Caco-2 (cell line): Measurements from ENCODE around the gene TBX21. TPM values are rescaled to one million over a fixed set of nuclear protein-coding genes. Genes with fewer than 3 reads are reported as not detected.
A peak's percentile ranks its signal among the peaks of the same experiment; 100 is the strongest.

ENCODE experiments used
- BruUV-seq: library from RNA; stranded (reverse); fragments of 400-500 nt; replicated peaks from 2 replicates; lab custom pipeline; 2021; lab: Mats Ljungman, UMichigan
- CTCF ChIA-PET: fragments of 300-600 bp; sonication (Branson Sonifier 250); formaldehyde crosslinking; loops from one replicate; lab custom pipeline; 2022; ENCODE audit warnings: antibody characterized with exemption; lab: Charles Lee
- POLR2A ChIA-PET: fragments of 300-600 bp; sonication (Branson Sonifier 250); formaldehyde crosslinking; loops from one replicate; lab custom pipeline; 2022; ENCODE audit warnings: antibody characterized with exemption; lab: Charles Lee
- DNase-seq, 2 experiments: peaks; one replicate each; pipeline versions ENCODE4 v3.0.0 to v3.0.0-alpha.2; 2020 to 2022
- H3K27me3 ChIP-seq: replicated peaks from 2 replicates; pipeline ENCODE4 v1.6.0; 2011; ENCODE audit warnings: low read length; ENCODE audit not compliant: control insufficient read depth, insufficient read depth
- H3K36me3 ChIP-seq: 2 replicates; pipeline ENCODE4 v1.5.1; 2011; ENCODE audit warnings: low read length; ENCODE audit not compliant: control insufficient read depth, insufficient read depth
- H3K4me1 ChIP-seq: fragments of 250-450 bp; sonication (Bioruptor Pico); 2 replicates; pipeline ENCODE4 v1.5.1; 2020; ENCODE audit warnings: mild to moderate bottlenecking
- H3K4me3 ChIP-seq: 2 replicates; pipeline ENCODE4 v1.5.1; 2011; ENCODE audit warnings: low read depth, mild to moderate bottlenecking, control low read depth, low read length
- H3K9me3 ChIP-seq: fragments of 250-450 bp; sonication (Bioruptor Pico); 2 replicates; pipeline ENCODE4 v1.5.1; 2020; ENCODE audit warnings: mild to moderate bottlenecking, moderate library complexity
- H3K27ac Mint-ChIP-seq: one replicate; pipeline ENCODE4 v1.8.0; 2022; ENCODE audit warnings: mixed read lengths; ENCODE audit not compliant: unreplicated experiment
- H3K27me3 Mint-ChIP-seq: one replicate; pipeline ENCODE4 v1.8.0; 2022; ENCODE audit warnings: mixed read lengths; ENCODE audit not compliant: insufficient read depth, unreplicated experiment
- H3K36me3 Mint-ChIP-seq: one replicate; pipeline ENCODE4 v1.8.0; 2022; ENCODE audit warnings: mild to moderate bottlenecking, mixed read lengths; ENCODE audit not compliant: insufficient read depth, unreplicated experiment
- H3K4me1 Mint-ChIP-seq: one replicate; pipeline ENCODE4 v1.8.0; 2022; ENCODE audit warnings: low read depth, mixed read lengths; ENCODE audit not compliant: unreplicated experiment
- H3K4me3 Mint-ChIP-seq: one replicate; pipeline ENCODE4 v1.8.0; 2022; ENCODE audit warnings: mild to moderate bottlenecking, moderate library complexity, mixed read lengths; ENCODE audit not compliant: unreplicated experiment
- H3K9me3 Mint-ChIP-seq: one replicate; pipeline ENCODE4 v1.8.0; 2022; ENCODE audit warnings: mixed read lengths; ENCODE audit not compliant: unreplicated experiment
- CTCF ChIP-seq, 2 experiments: fragments of 200-600 bp in 1 of 2; IDR thresholded peaks; 1 replicate in 1 of 2; 2 replicates in 1 of 2; pipeline versions ENCODE4 v1.5.1 to v1.8.0; 2011 to 2022; ENCODE audit warnings: antibody characterized with exemption in 1 of 2, control low read depth in 1 of 2, inconsistent platforms in 1 of 2, low read depth in 1 of 2, low read length in 1 of 2, mild to moderate bottlenecking in 1 of 2, moderate library complexity in 1 of 2; ENCODE audit not compliant: insufficient read depth in 1 of 2, severe bottlenecking in 1 of 2, unreplicated experiment in 1 of 2
- intact Hi-C: fragments of 100-400 bp; cut with micrococcal nuclease; formaldehyde crosslinking; loops from one replicate; pipeline ENCODE4 v1.10.0; 2022; ENCODE audit not compliant: unreplicated experiment
- total RNA-seq: library from RNA; stranded (reverse); gene quantifications from 2 replicates; pipeline ENCODE4 v1.2.3, GENCODE V29; 2022

Gene TBX21
- total RNA-seq, 1 experiment from 2014 or later, result not detected

GRCh38 chr17:47731396-47731795, 1.6 kb upstream of the TBX21 start:
- peaks cover 48% of the 10 kb centered on the region for H3K27me3 Mint-ChIP-seq
- peaks cover 7% of the 10 kb centered on the region for H3K4me1 Mint-ChIP-seq
- Histone ChIP-seq H3K4me3 (no peak overlapping the region), H3K27me3 (peaks cover 18% of the 10 kb centered on the region), H3K9me3 (no peaks in the 10 kb centered on the region), H3K4me1 (peaks cover 9% of the 10 kb centered on the region), H3K36me3 (no peaks in the 10 kb centered on the region)
- intact Hi-C loops, result no loop called here
- ChIA-PET POLR2A (no interaction called here), CTCF (interaction anchor here (2.0 kb wide), 1 partner anchor 13 kb away, joined by 9 read pairs; no protein-coding TSS in a partner anchor)
- TF ChIP-seq CTCF (IDR thresholded peaks at IDR 0.05; ENCODE audit: insufficient read depth in 1 of 2, low read depth in 1 of 2, low read length in 1 of 2, severe bottlenecking in 1 of 2, unreplicated experiment in 1 of 2), result no peak
- H3K36me3 Mint-ChIP-seq, result no peaks in the 10 kb centered on the region
- DNase-seq, result peak in 1 of 2 experiments; percentile 40
- no peaks in the 10 kb centered on the region for H3K9me3 Mint-ChIP-seq
- no peak overlapping the region for H3K4me3 Mint-ChIP-seq
- H3K27ac Mint-ChIP-seq, result no peak overlapping the region
- no TSS peak for BruUV-seq

- no TSS peak for BruUV-seq
- Mint-ChIP-seq H3K9me3 (no peaks in the 10 kb centered on the region), H3K36me3 (no peaks in the 10 kb centered on the region), H3K4me1 (peaks cover 7% of the 10 kb centered on the region), H3K27me3 (peaks cover 45% of the 10 kb centered on the region), H3K4me3 (peak overlapping the region; percentile 68), H3K27ac (no peak overlapping the region)
- TF ChIP-seq CTCF (IDR thresholded peaks at IDR 0.05; ENCODE audit: insufficient read depth in 1 of 2, low read depth in 1 of 2, low read length in 1 of 2, severe bottlenecking in 1 of 2, unreplicated experiment in 1 of 2), result no peak
- ChIA-PET CTCF (interaction anchor here (0.6 to 2.0 kb wide), 27 partner anchors 8 to 604 kb away, joined by 3 to 19 read pairs (median 5); partner anchors contain the start of genes CDK5RAP3, KPNB1, LRRC46 and MRPL10), POLR2A (interaction anchor here (0.7 to 1.1 kb wide), 3 partner anchors 82 to 238 kb away, joined by 3 to 4 read pairs (median 4); partner anchors contain the start of genes LRRC46 and MRPL10)
- Histone ChIP-seq H3K4me1 (peaks cover 9% of the 10 kb centered on the region), H3K36me3 (no peaks in the 10 kb centered on the region), H3K9me3 (no peaks in the 10 kb centered on the region), H3K4me3 (no peak overlapping the region), H3K27me3 (peaks cover 18% of the 10 kb centered on the region)
- intact Hi-C loops, result loop anchor here (1.0 to 2.0 kb wide), 3 partner anchors 34 to 70 kb away; no protein-coding TSS in a partner anchor
- DNase-seq, result peak in 1 of 2 experiments; percentile 50
Observed at GRCh38 chr17:47732399-47733046, 513 bp upstream of the TBX21 start.

- Mint-ChIP-seq H3K9me3 (no peaks in the 10 kb centered on the region), H3K27ac (no peak overlapping the region), H3K4me1 (peaks cover 7% of the 10 kb centered on the region), H3K27me3 (peaks cover 42% of the 10 kb centered on the region), H3K4me3 (peak overlapping the region; percentile 18), H3K36me3 (no peaks in the 10 kb centered on the region)
- CTCF ChIA-PET, result interaction anchor here (0.5 to 2.0 kb wide), 29 partner anchors 8 to 395 kb away, joined by 3 to 19 read pairs (median 5); partner anchors contain the start of genes KPNB1, LRRC46, MRPL10 and OSBPL7
- intact Hi-C loops, result loop anchor here (1.0 to 2.0 kb wide), 3 partner anchors 35 to 68 kb away; no protein-coding TSS in a partner anchor
- TF ChIP-seq CTCF (IDR thresholded peaks at IDR 0.05; ENCODE audit: insufficient read depth in 1 of 2, low read depth in 1 of 2, low read length in 1 of 2, severe bottlenecking in 1 of 2, unreplicated experiment in 1 of 2), result no peak
- Histone ChIP-seq H3K4me1 (peaks cover 9% of the 10 kb centered on the region), H3K36me3 (no peaks in the 10 kb centered on the region), H3K4me3 (peak overlapping the region; percentile 37), H3K27me3 (peaks cover 18% of the 10 kb centered on the region), H3K9me3 (no peaks in the 10 kb centered on the region)
- no TSS peak for BruUV-seq
- POLR2A ChIA-PET, result interaction anchor here (1.1 kb wide), 1 partner anchor 237 kb away, joined by 4 read pairs; no protein-coding TSS in a partner anchor
- DNase-seq, result peak in 1 of 2 experiments; percentile 51
Observed at GRCh38 chr17:47733674-47734410, 806 bp downstream of the TBX21 start.
